IPS-18a (cell line): Measurements from ENCODE around the gene SLC38A5.

ENCODE experiments used
- H3K27ac ChIP-seq: one replicate; pipeline ENCODE4 v1.5.1; 2013; ENCODE audit warnings: low read length
- H3K27me3 ChIP-seq: one replicate; pipeline ENCODE4 v1.6.1; 2013; ENCODE audit warnings: mild to moderate bottlenecking, low read length; ENCODE audit not compliant: control insufficient read depth, insufficient read depth
- H3K36me3 ChIP-seq: one replicate; pipeline ENCODE4 v1.6.1; 2013; ENCODE audit warnings: low read depth, low read length; ENCODE audit not compliant: control insufficient read depth
- H3K4me1 ChIP-seq: one replicate; pipeline ENCODE4 v1.6.1; 2013; ENCODE audit warnings: low read depth, low read length; ENCODE audit not compliant: control insufficient read depth
- H3K4me3 ChIP-seq: one replicate; pipeline ENCODE4 v1.5.1; 2013; ENCODE audit warnings: low read length
- H3K9ac ChIP-seq: one replicate; pipeline ENCODE4 v1.6.1; 2013; ENCODE audit warnings: mild to moderate bottlenecking, low read length, moderate library complexity
- H3K9me3 ChIP-seq: one replicate; pipeline ENCODE4 v1.6.1; 2013; ENCODE audit warnings: low read depth, low read length; ENCODE audit not compliant: control insufficient read depth

SLC38A5 gene

GRCh38 chrX:48475774-48476577 is 5.9 kb upstream of the SLC38A5 start, which contains the start of gene FTSJ1:
Gene FTSJ1 (plus strand): TSS chrX:48476199. CDS start chrX:48478048, 1,849 bp downstream.
- Histone ChIP-seq H3K27me3 (no peaks in the 10 kb centered on the region), H3K4me1 (peaks cover 8% of the 10 kb centered on the region), H3K9ac (peak within 1 kb of the TSS; percentile 58), H3K27ac (no peak within 1 kb of the TSS), H3K4me3 (peak within 1 kb of the TSS; percentile 87), H3K36me3 (peaks cover 3% of the 10 kb centered on the region), H3K9me3 (peaks cover 11% of the 10 kb centered on the region)

- Histone ChIP-seq H3K27ac (no peak overlapping the region), H3K9ac (peak overlapping the region; percentile 58), H3K27me3 (no peaks in the 10 kb centered on the region), H3K9me3 (peaks cover 11% of the 10 kb centered on the region), H3K36me3 (no peaks in the 10 kb centered on the region), H3K4me3 (peak overlapping the region; percentile 87), H3K4me1 (peaks cover 8% of the 10 kb centered on the region)
Measured at GRCh38 chrX:48475296-48475695, 5.2 kb upstream of the SLC38A5 start.

- no peaks in the 10 kb centered on the region for H3K36me3 ChIP-seq
- no peaks in the 10 kb centered on the region for H3K27me3 ChIP-seq
- H3K9me3 ChIP-seq, result peaks cover 11% of the 10 kb centered on the region
- H3K4me1 ChIP-seq, result peaks cover 8% of the 10 kb centered on the region
- H3K4me3 ChIP-seq, result no peak overlapping the region
- no peak overlapping the region for H3K27ac ChIP-seq
- H3K9ac ChIP-seq, result no peak overlapping the region
Measured at GRCh38 chrX:48474581-48474980, 4.5 kb upstream of the SLC38A5 start.

- peaks cover 8% of the 10 kb centered on the region for H3K4me1 ChIP-seq
- H3K9ac ChIP-seq, result no peak overlapping the region
- no peak overlapping the region for H3K4me3 ChIP-seq
Measured at GRCh38 chrX:48474127-48474526, 4.1 kb upstream of the SLC38A5 start.

GRCh38 chrX:48473704-48473990 is 3.6 kb upstream of the SLC38A5 start:
- H3K4me3 ChIP-seq, result no peak overlapping the region
- no peak overlapping the region for H3K9ac ChIP-seq
- no peaks in the 10 kb centered on the region for H3K27me3 ChIP-seq
- peaks cover 8% of the 10 kb centered on the region for H3K9me3 ChIP-seq
- peaks cover 8% of the 10 kb centered on the region for H3K4me1 ChIP-seq
- H3K27ac ChIP-seq, result no peak overlapping the region
- no peaks in the 10 kb centered on the region for H3K36me3 ChIP-seq

More at GRCh38 chrX:48474127-48474526, 4.1 kb upstream of the SLC38A5 start:
- no peaks in the 10 kb centered on the region for H3K27me3 ChIP-seq
- H3K36me3 ChIP-seq, result no peaks in the 10 kb centered on the region
- H3K27ac ChIP-seq, result no peak overlapping the region
- H3K9me3 ChIP-seq, result peaks cover 9% of the 10 kb centered on the region

GRCh38 chrX:48472851-48473703 is 3.0 kb upstream of the SLC38A5 start:
- Histone ChIP-seq H3K27me3 (no peaks in the 10 kb centered on the region), H3K4me3 (peak overlapping the region; percentile 20), H3K9ac (no peak overlapping the region), H3K27ac (no peak overlapping the region), H3K4me1 (peaks cover 8% of the 10 kb centered on the region), H3K36me3 (no peaks in the 10 kb centered on the region), H3K9me3 (peaks cover 8% of the 10 kb centered on the region)

GRCh38 chrX:48472225-48472624 is 2.2 kb upstream of the SLC38A5 start:
- Histone ChIP-seq H3K27ac (no peak overlapping the region), H3K4me3 (no peak overlapping the region), H3K9ac (no peak overlapping the region), H3K27me3 (no peaks in the 10 kb centered on the region), H3K36me3 (no peaks in the 10 kb centered on the region), H3K9me3 (peaks cover under 1% of the 10 kb centered on the region), H3K4me1 (peaks cover 8% of the 10 kb centered on the region)

GRCh38 chrX:48471504-48471903 is 1.4 kb upstream of the SLC38A5 start:
- H3K9me3 ChIP-seq, result no peaks in the 10 kb centered on the region
- no peak overlapping the region for H3K4me3 ChIP-seq
- H3K9ac ChIP-seq, result no peak overlapping the region
- H3K36me3 ChIP-seq, result no peaks in the 10 kb centered on the region
- peaks cover 8% of the 10 kb centered on the region for H3K4me1 ChIP-seq
- H3K27ac ChIP-seq, result no peak overlapping the region
- no peaks in the 10 kb centered on the region for H3K27me3 ChIP-seq

GRCh38 chrX:48470833-48471118 is 716 bp upstream of the SLC38A5 start:
- Histone ChIP-seq H3K4me3 (no peak overlapping the region), H3K4me1 (peaks cover 8% of the 10 kb centered on the region), H3K27me3 (no peaks in the 10 kb centered on the region), H3K27ac (no peak overlapping the region), H3K9ac (no peak overlapping the region), H3K9me3 (no peaks in the 10 kb centered on the region), H3K36me3 (no peaks in the 10 kb centered on the region)

- Histone ChIP-seq H3K9ac (peak overlapping the region; percentile 60), H3K4me1 (peaks cover 8% of the 10 kb centered on the region), H3K27ac (no peak overlapping the region), H3K9me3 (peaks cover 4% of the 10 kb centered on the region), H3K36me3 (no peaks in the 10 kb centered on the region), H3K27me3 (no peaks in the 10 kb centered on the region), H3K4me3 (peak overlapping the region; percentile 70)
Measured at GRCh38 chrX:48468693-48469691, 1.1 kb downstream of the SLC38A5 start.

GRCh38 chrX:48468247-48468671 is 1.8 kb downstream of the SLC38A5 start:
- H3K27ac ChIP-seq, result no peak overlapping the region
- H3K9me3 ChIP-seq, result peaks cover 6% of the 10 kb centered on the region
- H3K4me1 ChIP-seq, result peaks cover 8% of the 10 kb centered on the region
- H3K27me3 ChIP-seq, result no peaks in the 10 kb centered on the region
- H3K36me3 ChIP-seq, result no peaks in the 10 kb centered on the region
- H3K4me3 ChIP-seq, result peak overlapping the region; percentile 70
- H3K9ac ChIP-seq, result peak overlapping the region; percentile 60
